Cerebellar cortex (tissue), 1 donor: ENCODE measurements around the gene DTNB.
A peak's percentile ranks its signal among the peaks of the same experiment; 100 is the strongest.

Experiments used
- DNase-seq: peaks from one replicate; pipeline ENCODE4 v3.0.0-alpha.2; 2015; ENCODE audit warnings: low spot score

The DTNB gene

DNA sequence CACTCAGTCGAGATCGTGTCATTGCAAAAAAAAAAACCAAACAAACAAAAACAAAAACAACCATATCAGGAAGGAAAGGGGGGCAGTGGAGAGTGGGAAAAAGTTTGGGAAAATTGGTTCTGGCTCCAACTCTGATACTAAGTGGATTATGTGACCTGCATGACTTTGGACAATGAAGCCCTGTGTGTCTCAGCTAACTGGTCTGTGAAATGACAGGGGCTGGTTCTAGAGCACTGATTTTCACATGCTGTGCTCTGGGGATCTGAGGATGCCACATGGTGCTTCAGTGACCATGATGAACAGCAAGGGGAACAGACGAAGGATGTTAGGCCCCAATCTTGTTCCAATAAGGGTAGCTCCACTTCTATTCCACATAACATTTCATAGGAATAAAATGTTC lies 174.2 kb downstream of the DTNB start:
- no peak for DNase-seq

DNA sequence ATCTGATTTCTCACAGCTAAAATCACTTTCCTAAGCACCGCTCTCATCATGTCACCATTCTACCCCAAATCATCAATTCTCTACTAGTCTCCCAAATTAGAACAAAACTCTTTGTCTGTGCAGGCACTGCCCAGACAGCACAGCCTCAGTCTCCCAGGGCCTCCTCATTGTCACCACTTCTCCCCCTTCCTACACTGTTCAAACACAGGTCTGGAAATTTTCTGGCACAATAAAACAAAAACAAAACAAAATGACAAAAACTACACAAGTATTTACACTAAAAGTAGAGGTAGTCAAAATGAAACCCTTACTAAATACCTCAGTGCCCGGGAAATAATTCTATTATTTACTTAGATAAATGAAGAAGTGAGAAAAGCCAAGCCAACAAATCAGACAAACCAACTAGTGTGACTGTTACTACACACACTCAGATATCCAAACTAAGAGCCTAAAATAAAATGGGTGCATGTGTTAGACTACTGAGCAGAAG lies 175.4 kb downstream of the DTNB start:
- DNase-seq: no peak

DNA sequence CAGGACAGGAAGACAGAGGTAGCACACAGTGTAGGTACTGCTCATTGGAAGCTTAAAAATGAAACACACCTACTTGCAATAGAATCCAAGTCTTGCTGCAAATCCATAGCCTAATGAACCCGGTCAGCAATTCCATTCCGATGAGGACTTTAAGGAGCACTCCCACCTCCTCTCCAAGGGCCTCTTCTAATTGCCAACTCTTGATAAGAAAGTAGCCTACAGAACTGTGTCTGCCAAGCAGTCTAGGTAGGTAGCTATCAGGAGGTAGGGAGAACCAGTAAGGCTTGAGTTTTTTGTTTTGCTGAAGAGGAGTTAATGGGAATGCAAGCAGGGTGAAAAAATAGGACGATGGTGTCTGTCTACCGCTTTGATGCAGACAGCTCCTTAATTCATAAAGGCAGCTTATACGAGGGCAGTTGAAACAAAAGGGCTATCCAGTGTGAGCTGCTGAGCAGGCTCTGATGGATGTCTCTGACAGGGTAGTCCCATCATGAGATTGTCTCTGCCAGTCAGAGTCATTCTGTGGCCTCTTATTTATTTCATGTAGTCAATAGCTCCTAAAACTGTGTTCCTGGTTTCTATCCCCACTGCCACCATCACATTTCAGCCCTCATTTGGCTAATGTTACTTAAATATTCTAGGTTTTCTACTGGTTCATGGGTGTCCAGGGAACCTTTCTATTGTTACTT lies 176.0 kb downstream of the DTNB start:
- DNase-seq: no peak

DNA sequence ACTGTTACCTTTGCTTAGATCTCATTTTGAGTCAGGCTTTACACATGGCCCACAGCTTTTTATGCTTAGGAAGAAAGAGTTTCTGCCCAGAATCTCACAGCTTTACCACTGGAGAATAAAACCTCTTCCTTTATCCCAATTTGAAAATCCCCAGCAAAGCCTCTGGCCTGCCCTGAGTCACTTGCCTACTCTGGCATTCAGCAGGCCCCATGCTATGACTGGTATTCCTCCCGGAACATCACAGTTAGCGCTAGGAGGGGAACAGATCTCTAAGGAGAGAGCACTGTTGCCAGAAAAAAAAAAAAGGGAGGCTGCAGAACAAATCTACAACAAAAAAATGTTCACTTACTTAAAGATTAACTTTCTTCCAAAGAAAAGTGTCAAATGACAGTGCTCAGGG lies 178.8 kb downstream of the DTNB start:
- DNase-seq: no peak

DNA sequence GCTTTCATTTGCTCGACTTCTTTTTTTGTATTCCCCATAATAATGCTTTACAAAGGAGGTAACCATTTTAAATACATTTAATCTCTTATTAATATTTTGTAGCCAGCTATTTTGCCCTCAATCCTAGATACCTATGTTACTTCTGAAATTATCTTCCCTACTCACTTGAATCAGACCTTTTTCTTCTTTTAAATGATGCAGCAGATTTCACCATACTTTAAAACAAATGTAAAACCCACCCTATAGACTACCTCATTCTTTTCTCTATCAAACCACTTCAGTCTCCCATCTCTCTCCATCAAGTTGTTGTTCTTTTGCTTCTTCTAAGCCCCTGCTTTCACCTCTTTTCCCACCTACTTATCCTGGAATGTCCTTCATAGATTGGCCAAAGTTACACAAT lies 180.2 kb downstream of the DTNB start:
- no peak for DNase-seq

DNA sequence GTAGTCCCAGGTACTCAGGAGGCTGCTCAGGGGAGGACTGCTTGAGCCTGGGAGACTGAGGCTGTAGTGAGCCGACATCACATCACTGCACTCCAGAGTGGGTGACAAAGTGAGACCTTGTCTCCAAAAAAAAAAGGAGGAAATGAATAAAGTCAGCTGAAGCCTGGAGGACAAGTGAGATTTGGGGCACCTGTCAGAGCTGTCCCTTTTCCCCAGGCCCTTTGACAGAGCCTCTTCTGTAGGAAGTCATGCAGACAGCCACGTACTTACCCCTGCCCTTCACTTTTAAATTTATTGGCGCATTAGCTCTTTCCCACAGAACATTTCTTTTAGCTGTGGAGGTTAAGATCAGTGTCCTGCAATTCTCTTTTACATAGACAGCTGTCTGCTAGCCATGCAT lies 180.7 kb downstream of the DTNB start:
- no peak for DNase-seq

DNA sequence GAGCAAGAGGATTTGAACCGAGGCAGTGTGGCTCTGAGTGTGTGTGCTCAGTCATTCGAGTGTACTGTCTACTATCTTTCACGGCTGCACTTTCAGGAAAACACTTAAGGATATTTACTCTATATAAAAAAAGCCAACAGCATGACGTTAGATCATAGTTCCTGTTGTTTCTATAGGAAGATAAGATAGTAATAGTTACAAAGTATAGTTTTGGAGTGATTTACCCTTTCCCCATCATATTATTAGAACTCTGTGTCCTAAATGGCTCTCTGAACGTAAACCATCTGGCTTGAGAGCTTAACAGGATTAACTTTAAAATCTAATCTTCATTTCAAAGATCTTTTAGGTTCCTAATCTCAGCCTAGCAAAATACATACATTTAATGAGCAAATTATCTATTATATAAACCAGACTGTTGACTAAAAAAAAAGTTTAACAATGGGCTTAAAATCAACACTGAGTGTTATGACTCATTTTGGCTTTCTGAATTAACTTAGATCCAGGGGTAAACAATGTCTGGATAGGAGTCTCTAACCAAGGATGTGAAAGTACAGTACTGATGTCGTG lies 181.3 kb downstream of the DTNB start:
- DNase-seq: no peak

DNA sequence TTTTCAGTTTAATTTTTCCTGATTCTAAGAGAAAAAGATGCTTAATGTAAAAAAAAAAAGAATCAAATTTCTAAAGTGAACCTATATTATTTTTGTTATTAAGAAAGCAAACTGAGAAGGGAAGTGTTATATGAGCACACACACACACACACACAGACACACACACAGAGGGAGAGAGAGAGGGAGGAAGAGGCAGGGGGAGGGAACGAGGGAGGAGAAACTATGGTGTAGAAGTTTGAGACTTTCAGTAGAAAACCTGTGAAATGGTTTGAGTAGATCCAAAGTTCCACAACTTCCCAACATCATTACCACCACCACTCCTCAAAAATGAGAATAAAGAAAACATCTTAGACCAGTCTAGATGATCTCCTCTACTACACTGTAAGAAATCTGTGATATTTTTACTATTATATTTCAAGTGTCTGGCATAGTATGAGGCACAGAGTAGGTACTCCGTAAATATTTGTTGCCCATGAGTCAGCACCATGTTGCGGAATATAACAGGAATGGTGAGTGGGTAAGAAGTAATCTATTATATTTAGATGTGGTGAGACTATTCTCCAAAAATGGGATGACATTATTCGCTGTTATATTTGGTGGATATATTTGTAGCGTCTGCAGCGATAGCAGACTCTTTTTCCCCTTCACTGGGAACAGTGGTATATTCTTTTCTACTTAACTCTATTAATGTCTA lies 182.2 kb downstream of the DTNB start:
- no peak for DNase-seq

DNA sequence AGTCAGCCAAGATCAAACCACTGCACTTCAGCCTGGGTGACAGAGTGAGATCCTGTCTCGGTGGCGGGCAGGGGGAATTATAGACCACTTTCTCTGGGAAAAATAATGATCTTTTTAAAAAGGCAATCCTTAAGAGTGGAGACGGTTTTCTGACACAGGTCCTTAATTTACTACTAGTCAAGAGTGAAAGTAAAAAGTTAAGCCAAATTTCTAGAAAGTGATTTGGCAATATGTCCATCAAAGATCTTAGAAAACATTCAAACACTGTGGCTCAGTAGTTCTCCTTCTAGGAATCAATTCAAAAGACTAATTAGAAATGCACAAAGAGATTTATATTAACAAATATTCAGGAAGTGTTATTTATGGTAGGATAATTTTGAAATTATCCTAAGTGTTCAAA lies 183.2 kb downstream of the DTNB start:
- DNase-seq: no peak

DNA sequence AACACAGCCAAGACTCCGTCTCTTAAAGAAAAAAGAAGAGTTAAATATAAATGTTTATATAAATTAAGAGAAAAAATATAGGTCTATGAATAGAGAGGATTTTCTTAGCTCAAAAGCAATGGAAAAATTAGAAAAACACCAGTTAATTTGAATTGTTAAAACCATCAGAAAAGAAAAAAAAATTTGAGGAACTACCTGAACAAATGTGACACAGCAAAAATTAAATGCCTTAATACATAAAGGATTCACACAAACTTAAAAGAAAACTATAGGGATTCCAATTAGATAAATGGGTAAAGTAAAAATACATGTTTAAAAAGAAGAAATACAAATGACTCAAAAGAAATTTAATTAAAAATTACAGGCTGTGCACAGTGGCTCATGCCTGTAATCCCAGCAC lies 183.7 kb downstream of the DTNB start:
- no peak for DNase-seq

DNA sequence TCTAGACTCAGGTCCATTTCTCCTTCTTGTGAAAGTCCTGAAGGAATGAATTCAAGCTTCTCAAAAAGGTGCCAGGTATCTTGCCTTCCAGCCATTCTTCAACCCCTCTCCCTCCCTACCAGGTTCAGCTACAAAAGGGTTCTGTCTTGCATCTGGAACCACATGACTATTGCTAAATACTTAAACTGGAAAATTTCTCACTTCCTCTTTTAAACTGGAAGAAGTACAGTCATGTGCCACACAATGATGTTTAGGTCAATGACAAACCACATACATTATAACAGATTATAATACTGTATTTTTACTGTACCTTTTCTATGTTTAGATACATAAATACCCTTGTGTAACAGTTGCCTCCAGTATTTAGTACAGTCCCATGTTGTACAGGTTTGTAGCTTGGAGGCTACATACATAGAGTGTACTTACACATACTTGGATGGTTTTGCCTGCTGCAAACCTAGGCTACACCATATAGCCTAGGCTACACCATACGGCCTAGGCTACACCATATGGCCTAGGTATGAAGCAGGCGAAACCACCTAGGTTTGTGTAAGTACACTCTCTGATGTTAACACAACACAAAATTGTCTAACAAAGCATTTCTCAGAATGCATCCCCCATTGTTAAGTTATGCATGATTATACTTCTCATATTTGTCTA lies 189.6 kb downstream of the DTNB start:
- DNase-seq: no peak

DNA sequence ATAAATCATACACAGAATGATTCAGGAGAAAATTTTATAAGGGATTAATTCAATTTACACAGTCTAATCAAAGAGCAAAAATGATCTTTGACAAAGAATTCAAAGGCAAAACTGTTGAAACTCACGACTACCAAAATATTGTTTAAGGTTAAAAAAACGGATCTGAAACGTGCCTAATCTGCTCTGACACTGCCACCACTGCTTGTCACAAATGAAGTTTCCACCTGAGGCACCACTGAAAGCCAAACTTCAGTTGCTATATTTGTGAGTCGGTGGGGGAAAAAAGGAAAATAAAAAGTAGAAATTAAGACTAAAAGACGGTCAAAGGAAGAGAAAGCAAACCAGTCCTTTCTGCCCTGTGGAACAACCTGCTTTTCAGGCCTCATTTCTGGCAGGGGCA lies 191.0 kb downstream of the DTNB start:
- no peak for DNase-seq

DNA sequence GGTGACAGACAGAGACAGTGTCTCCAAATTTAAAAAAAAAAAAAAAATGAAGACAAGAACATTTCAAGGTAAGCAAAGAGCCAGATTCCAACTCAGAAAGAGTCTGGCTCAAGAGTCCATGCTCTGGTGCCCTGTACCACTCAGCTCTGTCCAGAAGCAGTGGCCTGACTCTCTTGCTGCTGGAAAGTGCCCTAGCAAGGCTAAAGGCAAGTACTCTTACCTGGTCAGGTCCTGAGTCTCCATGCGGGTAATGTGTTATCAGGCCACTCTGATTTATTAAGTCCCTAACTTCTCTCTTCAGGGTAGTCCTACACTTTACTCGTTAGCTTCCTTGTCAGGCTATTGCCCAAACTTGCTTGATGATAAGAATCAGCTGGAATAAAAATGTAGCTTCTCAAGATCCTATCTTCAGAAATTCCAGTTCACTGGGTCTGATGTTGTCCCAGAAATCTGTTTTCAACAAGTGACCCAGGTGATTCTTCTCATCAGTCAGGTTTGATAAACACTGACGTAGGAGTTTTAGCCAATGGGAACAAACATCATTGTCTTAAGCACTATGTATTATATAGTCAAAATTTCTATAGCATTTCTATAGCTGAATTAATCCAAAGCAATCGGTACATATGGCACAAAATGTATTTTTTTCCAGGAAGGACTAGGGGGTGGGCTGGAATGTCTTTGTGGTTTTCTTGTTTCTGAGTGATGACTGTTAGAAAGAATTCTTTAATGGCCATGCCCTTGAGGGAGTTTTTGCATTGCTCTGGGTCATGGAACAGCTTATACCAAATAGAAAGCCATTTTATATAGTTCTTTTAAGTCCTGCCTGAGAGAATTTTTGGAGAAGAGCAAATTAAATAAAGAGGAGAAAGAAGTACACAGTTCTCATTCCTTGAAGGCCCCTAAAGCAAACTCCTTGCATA lies 191.7 kb downstream of the DTNB start:
- DNase-seq: no peak

DNA sequence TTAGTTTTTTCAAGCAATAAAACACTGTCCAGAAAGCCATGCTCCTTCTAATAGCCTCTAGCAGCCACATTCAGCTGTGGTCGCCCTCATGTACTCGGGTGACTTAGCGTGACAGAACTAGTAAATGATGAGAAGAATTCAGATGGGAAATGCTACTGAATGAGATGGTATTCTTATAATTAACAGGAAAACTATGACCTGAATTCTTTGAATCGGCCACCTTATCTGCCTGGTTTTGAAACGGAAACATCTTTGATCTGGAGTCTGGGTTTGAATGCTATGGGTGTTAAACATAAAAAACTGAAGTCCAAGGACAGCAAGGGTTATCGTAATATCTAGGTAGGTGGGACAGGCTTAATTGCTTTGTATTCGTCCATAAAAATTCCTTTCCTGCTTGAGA lies 192.8 kb downstream of the DTNB start:
- no peak for DNase-seq

DNA sequence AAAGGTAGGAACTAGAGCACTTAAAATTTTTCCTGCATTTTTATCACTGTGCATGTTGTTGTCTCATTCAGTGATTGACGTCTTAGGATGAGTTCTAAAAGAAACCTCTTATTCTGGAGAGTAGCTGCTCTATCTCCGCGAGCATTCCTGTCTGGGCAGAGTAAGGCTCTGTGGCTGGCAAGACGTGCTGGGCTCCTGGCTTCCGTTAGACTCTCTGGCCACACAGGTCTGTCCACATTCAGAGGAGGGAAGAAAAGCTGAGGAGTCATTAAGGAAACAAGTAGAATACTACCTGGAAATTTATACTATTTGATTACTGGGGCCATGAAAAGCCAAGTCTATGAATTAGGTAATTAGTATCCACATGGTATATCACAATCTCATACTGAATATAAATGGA lies 193.6 kb downstream of the DTNB start:
- DNase-seq: peak; percentile 16

DNA sequence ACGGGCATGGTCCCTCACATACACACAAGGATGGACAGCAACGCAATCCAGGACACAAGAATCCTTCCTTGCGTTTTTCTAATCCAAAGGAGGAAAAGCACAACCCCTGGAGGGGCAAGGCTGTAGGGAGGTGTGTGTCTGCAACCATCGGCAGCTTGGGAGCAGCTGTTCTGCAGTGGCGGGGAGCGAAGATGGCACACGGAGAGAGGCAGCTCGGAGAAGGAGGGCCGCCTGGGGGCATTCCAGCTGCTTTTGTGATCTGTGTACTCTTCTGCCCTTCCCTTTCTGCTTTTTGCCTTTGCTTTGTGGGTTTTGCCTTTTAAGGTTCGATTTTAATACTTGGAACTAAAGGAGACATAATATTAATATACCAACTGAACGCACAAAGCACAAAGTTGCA lies 194.6 kb downstream of the DTNB start:
- no peak for DNase-seq

DNA sequence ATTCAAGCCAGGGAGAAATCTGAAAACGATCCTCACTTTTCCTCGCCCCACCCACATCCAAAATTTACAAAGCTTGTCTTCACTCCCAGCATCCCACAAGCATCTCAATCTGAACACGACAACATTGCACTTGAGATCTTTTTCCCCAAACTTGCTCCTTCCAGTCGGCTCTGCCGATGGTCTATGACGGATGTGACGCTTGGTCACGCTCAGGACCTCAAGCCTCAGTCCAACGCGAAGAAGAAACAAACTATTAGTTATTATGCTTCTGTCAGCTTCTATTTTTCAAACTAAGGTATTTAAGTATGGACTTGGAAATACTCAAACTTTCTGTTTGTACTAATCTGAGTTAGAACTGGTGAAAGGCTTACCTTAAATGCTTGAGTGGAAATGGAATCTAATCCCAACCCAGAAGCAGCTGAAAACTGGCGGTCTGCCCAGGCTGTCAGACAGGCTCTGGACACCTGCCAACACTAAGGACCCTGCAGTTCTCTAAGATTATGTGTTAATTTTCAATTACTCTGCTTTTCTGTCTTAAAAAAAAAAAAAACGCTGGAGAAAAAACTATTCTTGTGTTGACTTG lies 199.5 kb downstream of the DTNB start:
- peak; percentile 25 for DNase-seq

DNA sequence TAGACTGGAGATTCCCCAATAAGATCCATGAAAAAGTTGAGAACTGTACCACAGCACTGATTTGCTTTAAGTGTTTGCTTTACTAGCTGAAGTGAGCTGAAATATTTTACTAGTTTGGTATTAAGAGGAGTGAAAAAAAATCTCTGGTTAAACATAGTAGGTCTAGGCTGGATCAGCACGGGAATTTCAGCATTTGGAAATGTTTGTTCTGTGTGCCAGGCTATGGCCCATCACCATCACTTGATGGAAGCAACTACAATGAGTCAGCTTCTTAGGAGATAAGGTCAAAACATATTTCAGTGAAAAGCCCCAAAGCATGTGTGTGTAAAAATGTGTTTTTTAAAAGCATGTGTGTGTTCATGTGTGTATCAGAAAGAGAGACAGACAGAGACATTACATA lies 200.2 kb downstream of the DTNB start:
- no peak for DNase-seq

DNA sequence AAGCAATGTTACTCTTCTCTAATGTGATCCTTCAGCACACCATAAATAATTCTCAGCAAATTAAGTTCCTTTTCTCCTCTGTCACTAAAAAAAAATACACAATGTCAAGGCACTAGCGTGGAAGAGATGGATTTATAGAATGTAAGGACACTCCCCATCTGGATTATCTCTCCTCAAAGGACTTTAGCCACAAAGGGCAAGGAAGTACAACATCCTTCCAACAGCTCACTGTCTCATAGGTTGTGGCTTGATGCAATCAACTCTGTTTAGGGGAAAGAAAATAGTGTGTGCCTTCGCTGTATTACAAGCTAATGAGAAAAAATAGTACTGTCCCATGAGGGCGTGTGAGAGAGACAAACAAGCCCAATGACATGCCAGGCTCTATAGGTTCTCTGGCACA lies 202.6 kb downstream of the DTNB start:
- no peak for DNase-seq

DNA sequence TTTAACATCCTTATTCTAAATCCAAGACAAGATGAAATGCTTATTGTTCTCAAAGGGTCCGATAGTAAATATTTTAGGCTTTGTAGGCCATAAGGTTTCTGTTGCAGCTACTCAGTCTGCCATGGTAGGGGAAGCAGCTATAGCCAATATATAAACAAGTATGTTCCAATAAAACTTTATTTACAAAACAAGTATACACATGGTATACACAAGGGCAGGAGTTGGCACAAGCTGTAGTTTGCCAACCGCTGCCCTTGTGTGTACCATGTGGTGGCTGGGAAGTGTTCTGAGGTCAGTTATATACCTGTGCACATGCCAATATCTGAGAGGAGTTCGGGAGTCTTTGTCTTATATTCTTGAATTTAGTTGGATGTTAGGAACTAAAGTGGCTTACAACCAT lies 205.6 kb downstream of the DTNB start:
- DNase-seq: no peak

DNA sequence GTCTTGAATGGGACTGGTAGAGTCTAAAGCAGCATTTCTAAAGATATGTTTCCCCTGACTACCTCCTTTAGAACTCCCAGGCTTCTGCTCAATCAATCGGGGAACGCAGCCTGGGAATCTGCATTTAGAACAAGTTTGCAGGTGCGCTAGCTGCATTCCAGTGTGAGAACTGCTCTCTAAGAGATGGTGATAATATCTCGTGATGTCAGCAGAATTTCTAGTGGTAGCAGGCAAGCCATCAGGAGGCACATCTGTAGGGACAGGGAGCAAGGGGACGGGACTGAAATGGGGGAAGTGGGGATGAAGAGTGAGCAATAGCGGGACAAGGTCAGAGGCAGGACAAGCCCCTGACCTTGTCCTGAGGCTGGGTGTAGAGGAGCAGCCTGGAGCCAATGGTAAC lies 211.4 kb downstream of the DTNB start:
- DNase-seq: no peak
